PC-9 (cell line): ENCODE data around the gene GABPB1. TPM values are rescaled to one million over a fixed set of nuclear protein-coding genes. Genes with fewer than 3 reads are reported as not detected.

Experiments used
- BruUV-seq: library from RNA; stranded (reverse); fragments of 400-500 nt; replicated peaks from 2 replicates; lab custom pipeline; 2021; lab: Mats Ljungman, UMichigan
- CTCF ChIA-PET: fragments of 300-600 bp; sonication (Branson Sonifier 250); formaldehyde crosslinking; loops from one replicate; lab custom pipeline; 2022; ENCODE audit warnings: antibody characterized with exemption; lab: Charles Lee
- POLR2A ChIA-PET: fragments of 300-600 bp; sonication (Branson Sonifier 250); formaldehyde crosslinking; loops from one replicate; lab custom pipeline; 2022; ENCODE audit warnings: antibody characterized with exemption; ENCODE audit not compliant: unreplicated experiment; lab: Charles Lee
- DNase-seq, 2 experiments: peaks; one replicate each; pipeline versions ENCODE4 v3.0.0 to v3.0.0-alpha.2; 2015 to 2022; ENCODE audit warnings: mixed read lengths in 1 of 2
- H2AFZ ChIP-seq: fragments of 200-600 bp; sonication (generic); 2 replicates; pipeline ENCODE4 v1.8.1; 2017; ENCODE audit warnings: antibody characterized with exemption
- H3F3A ChIP-seq: fragments of 200-600 bp; sonication (generic); 2 replicates; pipeline ENCODE4 v1.8.1; 2017; ENCODE audit warnings: antibody characterized with exemption, mild to moderate bottlenecking, low read depth; ENCODE audit not compliant: insufficient read depth
- H3K27ac ChIP-seq: fragments of 200-600 bp; sonication (generic); 2 replicates; pipeline ENCODE4 v1.6.1; 2016; ENCODE audit warnings: mixed run types
- H3K27me3 ChIP-seq: fragments of 200-600 bp; sonication (generic); 2 replicates; pipeline ENCODE4 v1.6.1; 2016; ENCODE audit warnings: low read depth, mixed run types; ENCODE audit not compliant: insufficient read depth
- H3K36me3 ChIP-seq: fragments of 200-600 bp; sonication (generic); 2 replicates; pipeline ENCODE4 v1.6.1; 2016; ENCODE audit warnings: low read depth, mixed run types
- H3K4me1 ChIP-seq: fragments of 200-600 bp; sonication (generic); replicated peaks from 2 replicates; pipeline ENCODE4 v1.6.1; 2016; ENCODE audit warnings: mixed run types; ENCODE audit not compliant: insufficient read depth
- H3K4me2 ChIP-seq: fragments of 200-600 bp; sonication (generic); 2 replicates; pipeline ENCODE4 v1.6.1; 2017; ENCODE audit warnings: mixed run types
- H3K4me3 ChIP-seq: fragments of 200-600 bp; sonication (generic); 2 replicates; pipeline ENCODE4 v1.6.1; 2016; ENCODE audit warnings: mixed run types
- H3K79me2 ChIP-seq: fragments of 200-600 bp; sonication (generic); 2 replicates; pipeline ENCODE4 v1.6.1; 2017; ENCODE audit warnings: low read depth, mixed run types
- H3K9me2 ChIP-seq: fragments of 200-600 bp; sonication (generic); 2 replicates; pipeline ENCODE4 v1.8.1; 2017; ENCODE audit warnings: mild to moderate bottlenecking; ENCODE audit not compliant: insufficient read depth
- H3K9me3 ChIP-seq: fragments of 200-600 bp; sonication (generic); 2 replicates; pipeline ENCODE4 v1.8.1; 2016; ENCODE audit warnings: low read depth; ENCODE audit not compliant: insufficient read depth
- H4K20me1 ChIP-seq: fragments of 200-600 bp; sonication (generic); 2 replicates; pipeline ENCODE4 v1.8.1; 2017; ENCODE audit not compliant: insufficient read depth
- EZH2 ChIP-seq: fragments of 200-600 bp; sonication (generic); IDR thresholded peaks from 2 replicates; pipeline ENCODE4 v1.8.0; 2017; ENCODE audit warnings: antibody characterized with exemption, low read depth
- intact Hi-C: fragments of 100-400 bp; cut with micrococcal nuclease; formaldehyde crosslinking; loops from one replicate; pipeline ENCODE4 v1.10.0; 2022; ENCODE audit not compliant: unreplicated experiment
- total RNA-seq: library from RNA; stranded (reverse); gene quantifications from 2 replicates; pipeline ENCODE4 v1.2.3, GENCODE V29; 2021
- TF ChIP-seq, protein P1 (sequence below): fragments of 200-600 bp; sonication (generic); conservative IDR thresholded peaks from 2 replicates; pipeline ENCODE4 v1.6.1; 2017; ENCODE audit warnings: mixed run types, antibody characterized with exemption, mild to moderate bottlenecking, moderate library complexity

GABPB1 gene
- total RNA-seq, 1 experiment from 2014 or later = 21.7 TPM

DNA sequence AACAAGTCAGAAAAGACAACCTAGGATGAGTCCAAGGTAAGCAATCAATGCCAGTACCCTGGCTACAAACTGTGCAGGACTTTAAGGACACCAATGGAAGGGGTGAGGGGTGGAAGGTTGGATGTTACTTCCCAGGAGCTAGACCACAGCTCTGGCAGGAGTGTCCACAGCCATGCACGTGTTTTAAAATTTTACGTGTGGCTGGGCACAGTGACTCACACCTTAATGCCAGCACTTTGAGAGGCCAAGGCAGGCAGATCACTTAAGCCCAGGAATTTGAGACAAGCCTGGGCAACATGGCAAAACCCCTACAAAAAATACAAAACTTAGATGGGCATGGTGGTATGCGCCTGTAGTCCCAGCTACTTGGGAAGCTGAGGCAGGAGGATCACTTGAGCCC, 74.7 kb downstream of the GABPB1 start:
- TF ChIP-seq, protein P1, sequence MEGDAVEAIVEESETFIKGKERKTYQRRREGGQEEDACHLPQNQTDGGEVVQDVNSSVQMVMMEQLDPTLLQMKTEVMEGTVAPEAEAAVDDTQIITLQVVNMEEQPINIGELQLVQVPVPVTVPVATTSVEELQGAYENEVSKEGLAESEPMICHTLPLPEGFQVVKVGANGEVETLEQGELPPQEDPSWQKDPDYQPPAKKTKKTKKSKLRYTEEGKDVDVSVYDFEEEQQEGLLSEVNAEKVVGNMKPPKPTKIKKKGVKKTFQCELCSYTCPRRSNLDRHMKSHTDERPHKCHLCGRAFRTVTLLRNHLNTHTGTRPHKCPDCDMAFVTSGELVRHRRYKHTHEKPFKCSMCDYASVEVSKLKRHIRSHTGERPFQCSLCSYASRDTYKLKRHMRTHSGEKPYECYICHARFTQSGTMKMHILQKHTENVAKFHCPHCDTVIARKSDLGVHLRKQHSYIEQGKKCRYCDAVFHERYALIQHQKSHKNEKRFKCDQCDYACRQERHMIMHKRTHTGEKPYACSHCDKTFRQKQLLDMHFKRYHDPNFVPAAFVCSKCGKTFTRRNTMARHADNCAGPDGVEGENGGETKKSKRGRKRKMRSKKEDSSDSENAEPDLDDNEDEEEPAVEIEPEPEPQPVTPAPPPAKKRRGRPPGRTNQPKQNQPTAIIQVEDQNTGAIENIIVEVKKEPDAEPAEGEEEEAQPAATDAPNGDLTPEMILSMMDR = no peak
- TF ChIP-seq EZH2 = no peak
- intact Hi-C loops = no loop called here
- Histone ChIP-seq H3K9me3 (no peaks in the 10 kb centered on the region), H3K9me2 (no peaks in the 10 kb centered on the region), H3K79me2 (no peaks in the 10 kb centered on the region), H3K4me2 (no peak overlapping the region), H3K27me3 (no peaks in the 10 kb centered on the region), H3K36me3 (no peaks in the 10 kb centered on the region), H3K4me1 (no peaks in the 10 kb centered on the region), H3F3A (no peaks in the 10 kb centered on the region), H3K27ac (no peak overlapping the region), H4K20me1 (no peaks in the 10 kb centered on the region), H2AFZ (no peak overlapping the region), H3K4me3 (no peak overlapping the region)
- ChIA-PET CTCF (no interaction called here), POLR2A (no interaction called here)
- no TSS peak for BruUV-seq
- DNase-seq = no peak

DNA sequence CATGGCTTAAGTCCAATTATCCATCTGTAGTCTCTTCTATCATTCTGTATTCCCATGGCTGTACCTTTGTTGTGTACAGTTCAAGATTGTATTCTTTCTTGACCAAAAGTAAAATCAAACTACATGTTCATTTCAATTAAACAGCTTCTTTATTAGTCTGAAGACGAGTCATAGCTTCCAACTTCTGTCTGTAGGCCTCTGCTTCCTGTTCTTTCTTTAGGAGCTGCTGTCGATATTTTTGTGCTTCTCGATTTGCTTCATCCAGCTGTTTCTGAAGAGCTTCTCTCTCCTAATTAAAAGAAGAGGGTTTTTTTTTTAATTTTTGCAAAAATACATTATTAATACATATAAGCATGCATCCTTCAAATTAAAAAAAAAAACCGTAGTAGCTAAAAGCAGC, 76.5 kb downstream of the GABPB1 start:
- no peaks in the 10 kb centered on the region for H3K79me2 ChIP-seq
- CTCF ChIA-PET = no interaction called here
- POLR2A ChIA-PET = interaction anchor here (0.6 kb wide), 2 partner anchors 93 to 914 kb away, joined by 3 to 5 read pairs; no protein-coding TSS in a partner anchor
- no peaks in the 10 kb centered on the region for H3K9me2 ChIP-seq
- no peak overlapping the region for H3K4me3 ChIP-seq
- H3K27me3 ChIP-seq = no peaks in the 10 kb centered on the region
- no peaks in the 10 kb centered on the region for H3K9me3 ChIP-seq
- DNase-seq = no peak
- H2AFZ ChIP-seq = no peak overlapping the region
- no peak overlapping the region for H3K4me2 ChIP-seq
- H3K36me3 ChIP-seq = no peaks in the 10 kb centered on the region
- BruUV-seq = no TSS peak
- no peak overlapping the region for H3K27ac ChIP-seq
- intact Hi-C loops = no loop called here
- H3F3A ChIP-seq = no peaks in the 10 kb centered on the region
- TF ChIP-seq, protein P1 = no peak
- no peak for TF ChIP-seq EZH2
- H3K4me1 ChIP-seq = no peaks in the 10 kb centered on the region
- no peaks in the 10 kb centered on the region for H4K20me1 ChIP-seq

DNA sequence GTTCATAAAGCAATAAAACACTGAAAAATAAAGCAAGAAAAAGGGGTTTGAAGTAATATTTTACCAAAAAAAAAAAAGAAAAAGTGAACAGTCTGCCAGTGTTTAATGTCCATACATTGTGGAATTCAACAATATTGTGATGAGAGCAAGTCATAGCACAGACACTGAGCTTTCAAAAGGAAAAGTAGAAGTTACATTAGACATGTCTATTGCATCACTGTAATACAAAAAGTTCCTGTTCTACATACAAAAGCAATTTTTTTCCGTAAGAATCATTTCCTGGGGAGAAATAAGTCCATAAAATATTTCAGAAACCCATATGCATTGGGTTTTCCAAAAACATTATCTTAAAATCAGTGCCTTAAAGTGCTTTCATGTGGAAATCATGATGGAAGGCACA, 77.6 kb downstream of the GABPB1 start:
- H3K27ac ChIP-seq = no peak overlapping the region
- H3K9me3 ChIP-seq = no peaks in the 10 kb centered on the region
- ChIA-PET CTCF (no interaction called here), POLR2A (no interaction called here)
- H4K20me1 ChIP-seq = no peaks in the 10 kb centered on the region
- no peaks in the 10 kb centered on the region for H3K4me1 ChIP-seq
- no peaks in the 10 kb centered on the region for H3K27me3 ChIP-seq
- H3K4me2 ChIP-seq = no peak overlapping the region
- intact Hi-C loops = no loop called here
- no peak overlapping the region for H3K4me3 ChIP-seq
- TF ChIP-seq EZH2 = no peak
- TF ChIP-seq, protein P1 = no peak
- no peak overlapping the region for H2AFZ ChIP-seq
- no peaks in the 10 kb centered on the region for H3K79me2 ChIP-seq
- no TSS peak for BruUV-seq
- H3K9me2 ChIP-seq = no peaks in the 10 kb centered on the region
- DNase-seq = no peak
- H3K36me3 ChIP-seq = no peaks in the 10 kb centered on the region
- H3F3A ChIP-seq = no peaks in the 10 kb centered on the region
